HL-60 (cell line): ENCODE data around the gene CTXN3.

Source experiments
- DNase-seq, 2 experiments: peaks; one replicate each; pipeline ENCODE4 v3.0.0-alpha.2; 2010 to 2020; ENCODE audit warnings: low read depth in 1 of 2, low spot score in 1 of 2
- H3K27ac ChIP-seq: fragments of 250-450 bp; sonication (Bioruptor Pico); replicated peaks from 2 replicates; pipeline ENCODE4 v1.5.1; 2020; ENCODE audit warnings: mild to moderate bottlenecking, moderate library complexity
- H3K27me3 ChIP-seq: fragments of 250-450 bp; sonication (Bioruptor Pico); 2 replicates; pipeline ENCODE4 v1.5.1; 2021; ENCODE audit warnings: mild to moderate bottlenecking, moderate library complexity; ENCODE audit not compliant: insufficient read depth, poor library complexity, severe bottlenecking
- H3K4me3 ChIP-seq: replicated peaks from 2 replicates; pipeline ENCODE4 v1.5.1; 2011; ENCODE audit warnings: mild to moderate bottlenecking, control low read depth, low read length; ENCODE audit not compliant: insufficient read depth
- CTCF ChIP-seq: IDR thresholded peaks from one replicate; pipeline ENCODE4 v1.5.1; 2011; ENCODE audit warnings: low read length, control low read depth, inconsistent platforms; ENCODE audit not compliant: insufficient read depth
- GABPA ChIP-seq: IDR thresholded peaks from 2 replicates; pipeline ENCODE4 v1.6.1; 2012; ENCODE audit warnings: low read depth
- POLR2AphosphoS5 ChIP-seq: IDR thresholded peaks from 2 replicates; pipeline ENCODE4 v1.6.1; 2012; ENCODE audit warnings: low read depth
- REST ChIP-seq: IDR thresholded peaks from 2 replicates; pipeline ENCODE4 v1.6.1; 2012; ENCODE audit warnings: low read depth; ENCODE audit not compliant: insufficient replicate concordance
- SPI1 ChIP-seq: IDR thresholded peaks from 2 replicates; pipeline ENCODE4 v1.6.1; 2012; ENCODE audit warnings: low read depth, mild to moderate bottlenecking, borderline replicate concordance

The CTXN3 gene

GRCh38 chr5:127609957-127610356 is 38.9 kb upstream of the CTXN3 start:
- no peak overlapping the region for H3K4me3 ChIP-seq
- TF ChIP-seq SPI1: no peak
- TF ChIP-seq GABPA: no peak
- TF ChIP-seq CTCF: no peak
- TF ChIP-seq REST: no peak
- no peak for TF ChIP-seq POLR2AphosphoS5
- no peak overlapping the region for H3K27ac ChIP-seq
- DNase-seq: no peak
- H3K27me3 ChIP-seq: no peaks in the 10 kb centered on the region

GRCh38 chr5:127612441-127613141 is 36.3 kb upstream of the CTXN3 start:
- no peaks in the 10 kb centered on the region for H3K27me3 ChIP-seq
- DNase-seq: no peak
- no peak overlapping the region for H3K27ac ChIP-seq
- no peak for TF ChIP-seq POLR2AphosphoS5
- no peak for TF ChIP-seq REST
- TF ChIP-seq GABPA: no peak
- no peak for TF ChIP-seq CTCF
- no peak for TF ChIP-seq SPI1
- no peak overlapping the region for H3K4me3 ChIP-seq

- Histone ChIP-seq H3K27ac (no peak overlapping the region), H3K4me3 (no peak overlapping the region), H3K27me3 (no peaks in the 10 kb centered on the region)
- no peak for TF ChIP-seq CTCF
- TF ChIP-seq REST: no peak
- TF ChIP-seq GABPA: no peak
- no peak for TF ChIP-seq SPI1
- TF ChIP-seq POLR2AphosphoS5: no peak
- DNase-seq: no peak
Observed at GRCh38 chr5:127615916-127616315, 33.0 kb upstream of the CTXN3 start.
